Heart left ventricle (tissue), 16 donors: ENCODE data around the gene COMMD3. TPM values are rescaled to one million over a fixed set of nuclear protein-coding genes. Genes with fewer than 3 reads are reported as not detected.

Experiments used
- ATAC-seq, 4 donors: fragments of 200-7000 bp; cut with Tn5 transposase; one replicate each; pipeline ENCODE4 v1.9.1; 2020 to 2022; ENCODE audit warnings: moderate library complexity in 4 of 4, mild to moderate bottlenecking in 3 of 4, moderate number of reproducible peaks in 1 of 4
- DNase-seq, 5 donors: peaks; one replicate each; pipeline ENCODE4 v3.0.0-alpha.2; 2020
- H3K27ac ChIP-seq, 12 donors: fragments of 200-600 bp; sonication (generic) in 4 of 12; one replicate each; pipeline versions ENCODE4 v1.5.0 to v1.8.0; 2016 to 2022; ENCODE audit warnings: mild to moderate bottlenecking in 2 of 12
- H3K27me3 ChIP-seq, 9 donors: fragments of 200-600 bp; sonication (generic) in 2 of 9; one replicate each; pipeline versions ENCODE4 v1.5.1 to v1.8.0; 2016 to 2022; ENCODE audit warnings: mild to moderate bottlenecking in 3 of 9
- H3K36me3 ChIP-seq, 9 donors: fragments of 200-600 bp; sonication (generic) in 2 of 9; one replicate each; pipeline versions ENCODE4 v1.5.0 to v1.8.0; 2018 to 2022; ENCODE audit warnings: mild to moderate bottlenecking in 2 of 9
- H3K4me1 ChIP-seq, 12 donors: fragments of 200-600 bp; sonication (generic) in 4 of 12; one replicate each; pipeline versions ENCODE4 v1.5.0 to v1.8.0; 2016 to 2022; ENCODE audit warnings: mild to moderate bottlenecking in 3 of 12
- H3K4me3 ChIP-seq, 12 donors: fragments of 200-600 bp; sonication (generic) in 4 of 12; one replicate each; pipeline versions ENCODE4 v1.5.0 to v1.8.0; 2017 to 2022; ENCODE audit warnings: mild to moderate bottlenecking in 9 of 12, moderate library complexity in 4 of 12
- H3K9me3 ChIP-seq, 12 donors: fragments of 200-600 bp; sonication (generic) in 4 of 12; one replicate each; pipeline versions ENCODE4 v1.5.0 to v1.8.0; 2016 to 2022; ENCODE audit warnings: mild to moderate bottlenecking in 1 of 12
- POLR2A ChIP-seq, 2 donors: fragments of 450-650 bp; IDR thresholded peaks; one replicate each; pipeline ENCODE4 v1.6.1; 2017; ENCODE audit warnings: antibody characterized with exemption in 2 of 2, mild to moderate bottlenecking in 2 of 2, moderate library complexity in 2 of 2
- WGBS, 4 donors: extraction: QIAGEN DNeasy Blood & Tissue Kit in 2 of 4; methylation state at CpG; one replicate each; pipeline versions ENCODE4 v1.1.5 to v1.1.7; 2013 to 2018; 5-methylcytosine and 5-hydroxymethylcytosine counted together
- intact Hi-C, 10 donors: fragments of 100-400 bp; cut with DNase I; formaldehyde crosslinking; loops; one replicate each; pipeline versions ENCODE4 v1.11.1 to v1.14.2; 2022
- polyA plus RNA-seq, 2 donors: library from polyadenylated mRNA; stranded (reverse); fragments of 200-250 nt; gene quantifications; one replicate each; pipeline ENCODE4 v1.2.3, GENCODE V29; 2013
- total RNA-seq, 9 donors: library from RNA; depleted of rRNA in 2 of 9; stranded (reverse); fragments of >200 nt in 2 of 9; fragmentation: NEBNext Ultra II Directional in 3 of 9; extraction: Animal tissue kit (Norgen Biotek cat#: 25700) in 3 of 9; gene quantifications; one replicate each; pipeline versions ENCODE4 v1.1.0 to v1.2.4, GENCODE V29; 2016 to 2023
- TF ChIP-seq, protein P1 (sequence below), 12 donors: fragments of 200-600 bp; sonication (generic) in 4 of 12; IDR thresholded peaks; one replicate each; pipeline versions ENCODE4 v1.5.0 to v1.8.0; 2018 to 2022; ENCODE audit warnings: antibody characterized with exemption in 12 of 12, mild to moderate bottlenecking in 5 of 12
- donor health status: ischemic (EF 13 %, LVEDD 7.1; RV severe dilation, severe dysfunction).
- donor health status: healthy with polysubstance abuse.
- donor health status: DM: no; HTN: yes; CAD: no.
- donor health status: DM: no; HTN: no; CAD: no.
- donor health status: ischemic (EF 25% LVEDD 6.9; RV normal size, moderate dysfunction).
- donor health status: ischemic (EF 25% LVEDD 5.7; RV mildly dilated, moderate dysfunction).
- donor health status: healthy.
- donor health status: DM: yes; HTN: yes; CAD: no.
- donor health status: ischemic (EF 35%, LVEDD 5.7; RV mildly dilated, moderate dysfunction).
- donor health status: nonischemic (EF 11% LVEDD 7.7; RV severe dilation, severe dysfunction).
- donor health status: DM: yes; HTN: yes; CAD: no.
- donor health status: PGD.
- donor health status: ischemic (EF 29% LVEDD 5.4; RV normal size, mild dysfunction).
- donor health status: nonischemic (EF 23%, LVEDD 6.1; RV moderate dilation, normal function).

The COMMD3 gene
- total and polyA plus RNA-seq, 11 donors = 44.4 to 88.5 (median 74.1) TPM

DNA sequence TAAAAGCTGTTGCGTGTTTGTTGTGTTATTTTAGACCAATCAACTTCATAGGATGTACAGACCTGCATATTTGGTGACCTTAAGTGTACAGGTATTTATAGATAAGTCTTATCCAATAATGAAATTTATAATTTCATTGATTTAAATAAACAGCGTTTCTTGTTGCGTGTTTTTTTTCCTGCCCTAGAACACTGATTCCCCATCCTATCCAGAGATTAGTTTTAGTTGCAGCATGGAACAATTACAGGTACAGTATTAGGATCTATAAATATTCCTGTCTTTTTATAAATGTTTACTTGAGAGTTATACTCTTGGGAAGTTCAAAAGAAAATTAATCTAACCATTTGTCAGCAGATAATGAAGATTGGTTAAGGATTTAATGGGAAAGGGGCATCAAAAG is 2.6 kb downstream of the COMMD3 start:
- Histone ChIP-seq H3K27me3 (peaks cover 0 to 15% (median 0%) of the 10 kb centered on the region in 9 donors), H3K27ac (no peak overlapping the region), H3K4me3 (no peak overlapping the region), H3K9me3 (no peaks in the 10 kb centered on the region), H3K36me3 (no peaks in the 10 kb centered on the region), H3K4me1 (peaks cover 0 to 56% (median 41%) of the 10 kb centered on the region in 12 donors)
- ATAC-seq = no peak
- 96 to 98% (median 97%) methylated on average over 3 of the region's 3 CpGs for WGBS, 4 donors
- intact Hi-C loops = loop anchor here in 9 of 10 donors (5.0 to 10.0 kb wide), 9 partner anchors 61 to 821 kb away; partner anchors contain the start of genes DNAJC1 (in 4 of the 9) and SKIDA1 (in 1 of the 9)
- no peak for DNase-seq
- no peak for TF ChIP-seq POLR2A (IDR thresholded peaks at IDR 0.05)
- TF ChIP-seq, protein P1, sequence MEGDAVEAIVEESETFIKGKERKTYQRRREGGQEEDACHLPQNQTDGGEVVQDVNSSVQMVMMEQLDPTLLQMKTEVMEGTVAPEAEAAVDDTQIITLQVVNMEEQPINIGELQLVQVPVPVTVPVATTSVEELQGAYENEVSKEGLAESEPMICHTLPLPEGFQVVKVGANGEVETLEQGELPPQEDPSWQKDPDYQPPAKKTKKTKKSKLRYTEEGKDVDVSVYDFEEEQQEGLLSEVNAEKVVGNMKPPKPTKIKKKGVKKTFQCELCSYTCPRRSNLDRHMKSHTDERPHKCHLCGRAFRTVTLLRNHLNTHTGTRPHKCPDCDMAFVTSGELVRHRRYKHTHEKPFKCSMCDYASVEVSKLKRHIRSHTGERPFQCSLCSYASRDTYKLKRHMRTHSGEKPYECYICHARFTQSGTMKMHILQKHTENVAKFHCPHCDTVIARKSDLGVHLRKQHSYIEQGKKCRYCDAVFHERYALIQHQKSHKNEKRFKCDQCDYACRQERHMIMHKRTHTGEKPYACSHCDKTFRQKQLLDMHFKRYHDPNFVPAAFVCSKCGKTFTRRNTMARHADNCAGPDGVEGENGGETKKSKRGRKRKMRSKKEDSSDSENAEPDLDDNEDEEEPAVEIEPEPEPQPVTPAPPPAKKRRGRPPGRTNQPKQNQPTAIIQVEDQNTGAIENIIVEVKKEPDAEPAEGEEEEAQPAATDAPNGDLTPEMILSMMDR (IDR thresholded peaks at IDR 0.05) = no peak

DNA sequence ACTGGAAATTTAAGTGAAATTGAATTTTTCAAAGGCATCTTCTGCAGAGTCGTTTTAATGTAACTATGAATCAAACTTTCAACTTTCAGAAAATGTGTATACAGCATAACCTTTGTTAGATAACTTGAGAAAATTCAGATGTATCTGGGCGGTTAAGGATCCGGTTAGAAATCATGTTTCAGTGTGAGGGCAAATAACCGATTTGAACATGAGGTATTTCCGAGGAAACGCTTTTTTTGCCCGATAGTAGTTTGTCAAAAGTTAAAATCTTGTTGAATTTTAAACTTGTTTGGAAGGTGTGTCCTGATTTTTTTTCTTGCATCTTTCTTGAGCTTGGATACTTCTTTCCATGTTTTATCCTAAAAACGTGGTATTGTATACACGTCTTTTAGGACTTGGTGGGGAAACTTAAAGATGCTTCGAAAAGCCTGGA is 3.4 kb downstream of the COMMD3 start:
- peaks cover 0 to 23% (median 0%) of the 10 kb centered on the region in 9 donors for H3K27me3 ChIP-seq
- peak overlapping the region in 9 of 12 donors; percentile 25 to 89 (median 65) for H3K4me3 ChIP-seq
- DNase-seq (no peak), ATAC-seq (no peak)
- 86 to 92% (median 89%) methylated on average over 10 of the region's 10 CpGs for WGBS, 4 donors
- peaks cover 0 to 64% (median 49%) of the 10 kb centered on the region in 12 donors for H3K4me1 ChIP-seq
- TF ChIP-seq, protein P1 (IDR thresholded peaks at IDR 0.05) = no peak
- TF ChIP-seq POLR2A (IDR thresholded peaks at IDR 0.05) = no peak
- H3K9me3 ChIP-seq = no peaks in the 10 kb centered on the region
- H3K27ac ChIP-seq = peak overlapping the region in 7 of 12 donors; percentile 61 to 96 (median 84)
- intact Hi-C loops = loop anchor here in 9 of 10 donors (5.0 to 10.0 kb wide), 9 partner anchors 62 to 822 kb away; partner anchors contain the start of genes DNAJC1 (in 4 of the 9) and SKIDA1 (in 1 of the 9)
- no peaks in the 10 kb centered on the region for H3K36me3 ChIP-seq

DNA sequence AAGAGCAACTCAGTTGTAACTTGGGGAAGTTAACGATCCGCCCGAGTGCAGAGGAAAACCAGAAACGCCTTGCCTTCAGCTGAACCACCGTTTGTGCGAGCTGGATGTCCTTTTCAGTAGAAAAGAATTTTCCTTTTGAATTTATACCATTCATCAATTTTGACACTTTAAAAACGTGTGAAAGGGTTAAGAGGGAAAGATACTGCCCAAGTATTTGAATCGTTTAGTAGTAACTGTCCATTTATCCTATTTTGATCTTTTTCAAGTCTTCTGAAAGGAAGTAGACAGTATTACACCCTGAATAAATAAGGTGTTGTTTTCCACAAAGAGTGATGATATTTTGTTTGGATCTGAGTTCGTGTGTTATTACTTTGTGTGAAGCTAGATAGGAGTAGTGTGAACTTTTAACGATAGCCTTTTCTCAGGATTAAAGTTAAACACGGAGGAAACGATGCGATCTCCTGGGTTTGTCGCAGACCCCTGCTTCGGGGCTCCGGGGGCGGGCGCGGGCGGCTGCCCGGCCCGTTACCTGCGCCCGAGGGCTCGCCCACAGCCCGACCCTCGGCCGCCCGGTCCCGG is 3.9 kb downstream of the COMMD3 start:
- peaks cover 0 to 27% (median 0%) of the 10 kb centered on the region in 9 donors for H3K27me3 ChIP-seq
- ATAC-seq = no peak
- 10 to 17% (median 14%) methylated on average over 21 to 30 of the region's 30 CpGs for WGBS, 4 donors
- no peaks in the 10 kb centered on the region for H3K9me3 ChIP-seq
- H3K27ac ChIP-seq = peak overlapping the region in 11 of 12 donors; percentile 61 to 98 (median 84)
- TF ChIP-seq POLR2A (IDR thresholded peaks at IDR 0.05) = no peak
- TF ChIP-seq, protein P1 (IDR thresholded peaks at IDR 0.05) = no peak
- no peaks in the 10 kb centered on the region for H3K36me3 ChIP-seq
- peak overlapping the region in 11 of 12 donors; percentile 25 to 92 (median 65) for H3K4me3 ChIP-seq
- DNase-seq = no peak
- intact Hi-C loops = loop anchor here (2.0 to 10.0 kb wide), 14 partner anchors 21 to 823 kb away; partner anchors contain the start of genes DNAJC1 (in 7 of the 10), SKIDA1 (in 2 of the 10), MLLT10 (in 1 of the 10) and PIP4K2A (in 1 of the 10)
- H3K4me1 ChIP-seq = peaks cover 0 to 66% (median 51%) of the 10 kb centered on the region in 12 donors

DNA sequence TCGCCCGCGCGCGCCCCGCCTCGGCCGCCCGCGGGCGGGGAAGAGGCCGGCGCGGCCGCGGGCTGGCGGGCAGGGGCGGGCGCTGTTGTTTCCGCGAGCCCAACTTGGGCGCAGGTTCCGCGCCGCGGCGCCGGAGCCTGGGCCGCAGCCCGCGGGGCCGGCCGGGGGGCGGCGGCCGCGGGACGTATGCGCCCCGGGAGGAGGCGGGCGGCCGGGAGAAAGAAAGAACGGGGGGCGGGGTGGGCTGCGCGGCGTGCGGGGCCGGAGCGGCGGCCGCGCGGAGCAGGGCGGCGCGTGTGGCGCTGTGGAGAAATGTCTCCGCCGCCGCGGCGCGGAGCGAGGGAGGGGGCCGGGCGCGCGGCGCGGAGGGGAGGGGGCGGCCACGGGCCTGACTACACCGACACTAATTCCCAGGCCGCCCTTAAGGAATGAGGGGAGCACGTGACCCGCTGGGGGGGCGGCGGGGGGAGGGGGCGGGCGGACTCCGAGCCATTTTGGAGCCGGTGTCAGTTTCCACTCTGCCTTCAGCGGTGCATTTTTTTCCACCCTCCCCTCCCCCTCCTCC is 4.5 kb downstream of the COMMD3 start, which contains the start of gene BMI1:
Gene BMI1, plus strand, starts transcription at position 509 of the 565 bp plus-strand sequence. CDS start 5,351 bp downstream, outside the sequence.
- peaks cover 0 to 64% (median 48%) of the 10 kb centered on the region in 12 donors for H3K4me1 ChIP-seq
- DNase-seq (peak; percentile 75 to 89 (median 86)), ATAC-seq (peak; percentile 77 to 80 (median 78))
- peaks cover 0 to 29% (median 0%) of the 10 kb centered on the region in 9 donors for H3K27me3 ChIP-seq
- intact Hi-C loops = loop anchor here in 8 of 10 donors (2.0 to 10.0 kb wide), 10 partner anchors 20 to 796 kb away; partner anchors contain the start of genes DNAJC1 (in 3 of the 8), MLLT10 (in 1 of the 8), PIP4K2A (in 1 of the 8) and SKIDA1 (in 1 of the 8)
- H3K36me3 ChIP-seq = no peaks in the 10 kb centered on the region
- H3K9me3 ChIP-seq = no peaks in the 10 kb centered on the region
- 0 to 1% (median 0%) methylated on average over 29 to 85 of the region's 85 CpGs; no CpG with 5 or more reads in 1 of the 4 donors for WGBS, 4 donors
- H3K4me3 ChIP-seq = peak within 1 kb of the TSS; percentile 50 to 97 (median 90)
- TF ChIP-seq POLR2A (IDR thresholded peaks at IDR 0.05) = no peak
- TF ChIP-seq, protein P1 (IDR thresholded peaks at IDR 0.05) = no peak
- H3K27ac ChIP-seq = peak within 1 kb of the TSS; percentile 85 to 98 (median 96)
